CD4-positive, alpha-beta T cell treated with Interleukin-1 beta for 1 hour (primary cell): ENCODE results near the gene LAMB2.

ENCODE experiments used
- DNase-seq, 2 donors: peaks; one replicate each; pipeline ENCODE4 v3.0.0-alpha.2; 2020 to 2022

Gene LAMB2

DNA sequence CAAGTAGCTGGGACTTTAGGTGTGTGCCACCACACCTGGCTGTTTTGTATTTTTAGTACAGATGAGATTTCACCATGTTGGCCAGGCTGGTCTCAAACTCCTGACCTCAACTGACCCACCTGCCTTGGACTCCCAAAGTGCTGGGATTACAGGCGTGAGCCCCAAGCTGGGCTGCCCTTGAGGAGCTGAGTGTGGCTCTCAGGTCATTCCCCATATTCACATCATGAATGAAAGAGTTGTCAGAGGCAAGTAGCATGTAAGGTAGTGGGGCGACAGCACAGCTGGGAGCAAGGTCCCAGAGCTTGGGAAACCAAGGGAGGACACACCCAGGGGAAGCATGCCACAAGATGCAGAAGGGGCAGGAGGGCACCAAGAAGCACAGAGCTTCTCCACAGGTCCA is 28.3 kb upstream of the LAMB2 start:
- no peak for DNase-seq

- DNase-seq: no peak
These were observed 25.9 kb upstream of the LAMB2 start for GRCh38 chr3:49158792-49159191.

DNA sequence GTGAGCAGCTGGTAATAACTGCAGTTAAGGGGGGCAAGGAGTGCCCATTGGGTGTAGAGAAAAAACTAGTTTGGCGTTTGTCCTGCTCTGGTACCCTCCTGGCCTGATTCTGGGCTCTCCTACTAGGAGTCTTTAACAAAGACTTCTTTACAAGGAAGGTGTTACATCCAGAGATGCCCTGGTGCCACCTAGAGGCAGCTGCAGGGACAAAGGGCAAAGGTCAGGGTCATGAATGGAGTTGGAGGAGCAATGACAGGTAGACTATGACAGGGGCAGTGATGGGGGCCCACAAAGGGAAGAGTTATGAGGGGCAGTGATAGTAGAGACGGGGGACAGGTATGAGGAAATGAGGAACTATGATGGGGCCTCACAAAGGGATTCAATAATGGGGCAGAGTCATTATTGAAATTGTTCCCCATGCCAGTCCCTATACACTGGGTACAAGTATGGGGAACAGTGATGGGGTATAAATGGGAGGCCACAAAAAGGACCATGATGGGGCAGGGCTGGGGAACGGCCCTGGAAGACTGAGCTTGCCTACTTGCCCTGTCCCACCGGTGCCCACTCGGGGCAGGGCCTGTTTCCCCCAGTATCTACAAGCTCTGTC is 25.4 kb upstream of the LAMB2 start:
- peak; percentile 64 to 74 for DNase-seq

GRCh38 chr3:49157289-49157688 is 24.4 kb upstream of the LAMB2 start:
- DNase-seq: no peak

DNA sequence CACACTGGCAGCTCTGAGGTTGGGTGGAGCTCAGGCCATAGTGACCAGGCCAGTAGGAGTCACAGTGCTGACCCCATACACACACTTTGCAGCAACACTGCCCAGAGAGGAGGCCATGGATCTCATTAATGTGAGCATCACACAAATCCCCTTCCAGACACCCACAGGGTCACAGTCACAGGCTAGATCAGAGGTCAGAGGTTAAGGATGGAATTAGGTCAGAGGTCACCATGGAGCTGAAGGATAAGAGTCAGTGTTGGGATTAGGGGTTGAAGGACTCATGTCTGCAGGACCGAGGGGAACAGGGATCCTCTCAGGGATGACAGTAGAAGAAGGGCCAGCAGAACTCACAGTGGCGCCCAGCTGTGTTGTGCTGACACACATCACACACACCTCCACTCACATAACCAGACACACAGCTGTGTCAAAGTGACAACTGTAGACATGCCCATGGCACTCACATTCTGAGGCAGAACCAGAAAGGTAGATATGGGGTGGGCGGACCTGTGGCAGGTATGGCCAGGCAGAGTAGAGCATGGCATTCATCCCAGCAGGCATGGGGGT is 20.6 kb upstream of the LAMB2 start:
- DNase-seq: no peak

GRCh38 chr3:49151610-49152009 is 18.8 kb upstream of the LAMB2 start:
- no peak for DNase-seq

DNA sequence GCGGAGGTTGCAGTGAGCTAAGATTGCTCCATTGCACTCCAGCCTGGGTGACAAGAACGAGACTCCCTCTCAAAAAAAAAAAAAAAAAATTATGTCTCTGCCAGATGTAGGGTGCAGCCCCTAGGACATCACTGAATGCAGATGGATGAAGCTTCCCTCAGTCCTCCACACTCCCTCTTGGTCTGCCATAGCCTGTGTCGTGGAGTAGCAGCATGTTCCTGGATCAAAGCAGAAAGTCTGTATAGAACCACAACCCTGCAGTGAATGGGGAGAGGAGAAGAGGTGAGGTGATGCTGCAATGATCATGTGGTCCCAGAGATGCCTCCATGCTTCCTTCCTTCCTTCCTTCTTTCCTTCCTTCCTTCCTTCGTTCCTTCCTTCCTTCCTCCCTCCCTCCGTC is 15.3 kb upstream of the LAMB2 start:
- no peak for DNase-seq

DNA sequence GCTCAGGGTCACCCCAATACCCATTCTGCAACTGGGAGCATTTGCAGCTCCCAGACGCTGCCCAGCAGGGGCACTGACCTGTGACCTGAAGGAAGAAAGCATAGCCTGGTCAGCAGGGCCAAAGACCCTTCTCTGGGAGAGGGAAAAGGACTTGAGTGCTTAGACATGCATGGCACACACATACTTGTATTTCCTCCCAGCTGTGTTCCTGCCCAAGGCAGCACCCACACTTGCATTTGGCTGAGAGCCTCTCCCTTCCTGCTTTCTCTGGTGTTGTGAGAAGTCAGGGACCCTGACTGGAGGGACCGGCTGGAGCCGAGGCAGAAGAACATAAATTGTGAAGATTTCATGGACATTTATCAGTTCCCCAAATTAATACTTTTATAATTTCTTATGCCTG is 7.2 kb upstream of the LAMB2 start:
- no peak for DNase-seq

- DNase-seq: no peak
These were observed 2.6 kb upstream of the LAMB2 start for GRCh38 chr3:49135499-49135898.

GRCh38 chr3:49134471-49135265 is 1.8 kb upstream of the LAMB2 start:
- DNase-seq: no peak

- DNase-seq: no peak
These were observed 539 bp upstream of the LAMB2 start for GRCh38 chr3:49133226-49133951.

DNA sequence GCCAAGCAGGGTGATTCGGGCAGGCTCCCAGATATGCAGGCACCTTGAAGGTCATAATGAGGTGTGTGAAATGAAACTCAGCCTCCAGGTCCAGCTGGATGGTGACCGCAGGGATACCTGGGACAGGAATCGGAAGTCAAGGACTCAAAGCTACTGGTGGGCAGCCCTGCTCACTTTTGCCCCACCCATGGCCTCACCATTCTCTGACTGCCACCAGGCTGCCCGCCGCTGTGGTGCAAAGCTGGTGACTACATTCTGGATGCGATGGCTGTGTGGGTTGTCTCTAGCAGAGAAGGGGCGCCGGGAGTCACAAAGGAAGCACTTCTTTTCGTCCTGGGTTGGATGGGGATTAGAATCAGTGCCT is 795 bp downstream of the LAMB2 start:
- DNase-seq: no peak

GRCh38 chr3:49131576-49131975 is 1.3 kb downstream of the LAMB2 start:
- no peak for DNase-seq

DNA sequence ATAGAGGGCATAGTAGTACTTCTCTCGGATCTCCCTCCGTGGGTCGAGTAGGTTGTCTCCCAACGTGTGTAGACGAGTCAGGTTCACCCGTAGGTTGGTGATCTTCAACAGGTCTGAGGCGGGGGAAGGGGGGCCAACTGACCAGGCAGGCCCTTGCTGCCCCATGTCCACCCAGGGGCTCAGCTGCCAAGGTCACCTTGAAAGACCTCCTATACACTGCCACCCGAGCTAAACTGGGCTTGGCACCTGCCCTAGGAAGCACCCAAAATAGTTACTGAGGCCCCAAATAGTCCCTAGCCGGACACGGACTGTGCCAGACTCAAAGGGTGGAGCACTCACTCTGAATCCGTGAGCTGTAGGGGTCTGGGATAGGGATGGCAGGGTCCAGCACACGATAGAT is 1.8 kb downstream of the LAMB2 start:
- DNase-seq: no peak

GRCh38 chr3:49124991-49125670 is 7.7 kb downstream of the LAMB2 start:
- DNase-seq: no peak

GRCh38 chr3:49124203-49124602 is 8.6 kb downstream of the LAMB2 start:
- no peak for DNase-seq

DNA sequence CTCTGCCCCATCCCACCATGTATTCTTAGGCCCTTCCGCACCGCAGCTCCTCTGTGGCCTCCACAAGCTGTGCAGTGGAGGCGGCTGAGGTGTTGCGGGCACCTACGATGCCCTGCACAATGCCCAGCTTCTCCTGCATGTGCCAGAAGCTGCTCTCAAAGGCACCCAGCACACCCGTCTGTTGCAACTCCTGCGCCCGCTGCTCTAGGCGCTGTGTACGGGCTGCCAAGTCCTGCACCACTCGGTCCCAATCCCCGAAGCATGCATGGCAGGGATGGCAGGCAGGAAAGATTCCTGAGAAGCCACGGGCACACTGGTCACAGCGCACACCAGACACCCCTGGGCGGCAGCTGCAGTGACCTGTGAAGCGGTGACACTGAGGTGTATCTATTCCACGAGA is 9.2 kb downstream of the LAMB2 start:
- no peak for DNase-seq

- no peak for DNase-seq
These were observed 9.8 kb downstream of the LAMB2 start for GRCh38 chr3:49122886-49123545.

DNA sequence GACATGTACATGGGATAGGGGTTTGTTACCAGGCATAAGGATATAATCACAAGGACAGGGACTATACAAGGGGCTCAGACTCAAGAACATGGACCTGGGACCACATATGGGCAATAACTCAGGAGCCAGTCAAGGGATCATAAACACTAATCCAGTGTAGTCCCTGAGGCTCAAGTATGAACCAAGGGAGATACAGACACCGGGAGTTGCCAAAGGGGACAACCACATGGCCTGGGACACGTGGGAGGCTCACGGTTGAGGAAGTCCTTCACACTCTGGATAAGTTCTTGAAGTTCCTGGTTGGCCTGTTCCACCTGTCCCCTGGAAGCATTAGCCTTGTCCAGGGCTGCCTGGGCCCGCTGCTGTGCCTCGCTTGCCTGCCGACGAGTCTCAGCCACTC is 10.4 kb downstream of the LAMB2 start:
- no peak for DNase-seq

DNA sequence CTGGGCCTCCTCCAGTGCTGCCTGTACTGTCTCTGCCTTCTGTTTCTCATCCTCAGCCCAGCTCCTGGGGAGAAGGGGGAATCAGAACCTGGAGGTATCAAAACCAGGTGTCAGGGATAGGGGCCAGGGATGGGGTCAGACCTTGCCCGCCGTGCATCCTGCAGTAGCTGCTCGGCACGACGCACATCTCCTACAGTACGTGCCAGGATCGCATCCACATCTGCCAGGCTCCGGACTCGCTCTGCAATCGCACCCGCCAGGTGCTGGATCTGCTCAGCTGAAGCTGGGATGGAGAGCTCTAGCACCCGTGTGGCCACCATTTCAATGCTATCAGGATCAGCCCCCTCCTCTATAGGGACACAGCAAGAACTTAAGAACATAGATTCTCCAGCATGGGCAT is 10.8 kb downstream of the LAMB2 start:
- no peak for DNase-seq

DNA sequence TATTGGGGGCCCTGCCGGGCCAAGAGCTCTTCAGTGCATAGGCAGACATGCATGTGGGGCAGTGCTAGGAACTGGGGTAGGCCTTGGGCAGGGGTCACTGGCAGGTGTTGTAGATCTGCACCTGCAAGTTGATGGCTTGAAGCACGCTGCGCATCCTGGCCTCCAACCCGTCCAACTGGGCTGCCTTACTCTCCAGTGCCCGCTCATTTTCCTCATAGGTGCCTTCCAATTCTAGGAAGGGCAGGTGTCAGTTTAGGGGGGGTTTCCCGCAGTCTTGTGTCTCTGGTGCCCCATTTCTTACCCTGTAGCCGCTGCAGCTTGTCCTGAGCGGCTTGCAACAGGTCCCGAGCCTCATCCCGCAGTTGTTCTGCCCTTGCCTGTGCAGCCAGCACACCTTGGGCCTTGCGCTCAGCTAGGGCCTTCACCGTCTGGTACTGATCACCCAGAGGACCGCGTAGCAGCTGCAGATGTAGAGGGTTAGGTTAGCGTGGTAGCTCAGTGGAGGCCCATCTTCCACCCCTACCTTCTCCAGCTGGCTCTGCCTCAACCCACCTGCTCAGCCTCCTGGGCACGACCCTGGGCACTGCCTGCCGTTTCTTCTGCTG is 11.6 kb downstream of the LAMB2 start:
- no peak for DNase-seq

DNA sequence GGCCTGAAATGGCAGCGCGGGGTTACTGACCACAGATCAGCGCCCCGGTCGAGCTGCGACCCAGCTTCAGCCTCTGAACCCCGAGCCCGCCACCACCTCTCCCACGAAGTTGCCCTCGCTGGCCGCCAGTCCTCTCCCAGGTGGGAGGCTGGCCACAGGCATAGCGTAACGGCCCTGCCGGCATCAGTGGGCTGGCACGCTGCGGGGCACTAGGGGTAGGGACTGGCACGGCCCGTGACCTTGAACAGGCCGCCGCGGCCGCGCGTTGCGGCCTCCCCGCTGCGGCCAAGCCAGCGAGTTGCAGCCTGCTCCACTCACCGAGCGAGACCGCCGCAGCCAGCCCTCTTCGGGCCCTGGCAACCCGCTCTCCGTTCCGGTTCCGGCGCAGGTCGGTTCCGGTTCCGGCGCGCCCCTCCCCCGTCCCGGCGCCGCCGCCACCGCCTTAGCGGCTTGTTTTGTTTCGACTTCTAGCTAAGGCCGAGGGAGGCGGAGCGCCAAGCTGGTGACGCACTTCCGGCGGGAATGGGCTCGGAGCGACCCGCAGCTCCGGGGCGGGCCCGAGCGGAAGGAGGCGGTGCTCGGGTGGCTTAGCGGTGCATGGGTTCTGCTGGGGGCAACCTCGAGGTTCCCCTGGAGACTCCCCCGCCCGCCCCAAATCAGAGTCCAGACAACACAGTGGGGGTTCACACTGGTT is 12.3 kb downstream of the LAMB2 start, which contains the start of gene USP19:
TSS of gene USP19 (minus strand) at position 386 of the 694 bp plus-strand sequence. CDS start 1,678 bp downstream, outside the sequence.
- DNase-seq: peak; percentile 96
